ENCODE results near the gene ABCD3. TPM values are rescaled to one million over a fixed set of nuclear protein-coding genes. Genes with fewer than 3 reads are reported as not detected.

Gene ABCD3
- total and polyA plus RNA-seq, 5 donors, result 24.4 to 62.0 (median 55.8) TPM

- intact Hi-C loops (cut with DNase I), result loop anchor here in 1 of 4 donors (10.0 kb wide), 1 partner anchor 418 kb away; no protein-coding TSS in a partner anchor
- H3K4me1 ChIP-seq (ENCODE audit: control insufficient read depth, insufficient read depth, low read length), result peaks cover 1% of the 10 kb centered on the region
- 61% methylated on average over 3 of the region's 3 CpGs for WGBS
- no peak overlapping the region for H3K27ac ChIP-seq (ENCODE audit: low read length)
- peak in 1 of 2 donors; percentile 41 for ATAC-seq
- DNase-seq, result no peak
- no peak overlapping the region for H3K4me3 ChIP-seq (ENCODE audit: low read length)
- H3K9me3 ChIP-seq (ENCODE audit: control insufficient read depth, low read length), result no peaks in the 10 kb centered on the region
- H3K27me3 ChIP-seq (ENCODE audit: control insufficient read depth, insufficient read depth), result no peaks in the 10 kb centered on the region
Measured at GRCh38 chr1:94463056-94463764, 45.0 kb downstream of the ABCD3 start.

- 43% methylated on average over 3 of the region's 3 CpGs for WGBS
- DNase-seq (no peak), ATAC-seq (peak; percentile 54 to 83)
- Histone ChIP-seq H3K9me3 (ENCODE audit: control insufficient read depth, low read length) (no peaks in the 10 kb centered on the region), H3K4me1 (ENCODE audit: control insufficient read depth, insufficient read depth, low read length) (peaks cover 1% of the 10 kb centered on the region), H3K27me3 (ENCODE audit: control insufficient read depth, insufficient read depth) (no peaks in the 10 kb centered on the region), H3K27ac (ENCODE audit: low read length) (no peak overlapping the region), H3K4me3 (ENCODE audit: low read length) (no peak overlapping the region)
- intact Hi-C loops (cut with DNase I), result loop anchor here in 1 of 4 donors (10.0 kb wide), 1 partner anchor 419 kb away; no protein-coding TSS in a partner anchor
Measured at GRCh38 chr1:94463765-94464330, 45.7 kb downstream of the ABCD3 start.

GRCh38 chr1:94468708-94469107 is 50.5 kb downstream of the ABCD3 start:
- H3K27ac ChIP-seq (ENCODE audit: low read length), result no peak overlapping the region
- DNase-seq (no peak), ATAC-seq (no peak)
- H3K9me3 ChIP-seq (ENCODE audit: control insufficient read depth, low read length), result no peaks in the 10 kb centered on the region
- intact Hi-C loops (cut with DNase I), result loop anchor here in 1 of 4 donors (10.0 kb wide), 1 partner anchor 424 kb away; no protein-coding TSS in a partner anchor
- H3K4me1 ChIP-seq (ENCODE audit: control insufficient read depth, insufficient read depth, low read length), result no peaks in the 10 kb centered on the region
- H3K4me3 ChIP-seq (ENCODE audit: low read length), result no peak overlapping the region
- H3K27me3 ChIP-seq (ENCODE audit: control insufficient read depth, insufficient read depth), result no peaks in the 10 kb centered on the region

- Histone ChIP-seq H3K4me1 (ENCODE audit: control insufficient read depth, insufficient read depth, low read length) (no peaks in the 10 kb centered on the region), H3K27ac (ENCODE audit: low read length) (no peak overlapping the region), H3K4me3 (ENCODE audit: low read length) (no peak overlapping the region), H3K27me3 (ENCODE audit: control insufficient read depth, insufficient read depth) (no peaks in the 10 kb centered on the region), H3K9me3 (ENCODE audit: control insufficient read depth, low read length) (no peaks in the 10 kb centered on the region)
- ATAC-seq (no peak), DNase-seq (no peak)
- WGBS, result 85% methylated on average over 2 of the region's 2 CpGs
- intact Hi-C loops (cut with DNase I), result no loop called here
Measured at GRCh38 chr1:94471271-94471670, 53.1 kb downstream of the ABCD3 start.

- H3K4me1 ChIP-seq (ENCODE audit: control insufficient read depth, insufficient read depth, low read length), result no peaks in the 10 kb centered on the region
- intact Hi-C loops (cut with DNase I), result no loop called here
- H3K9me3 ChIP-seq (ENCODE audit: control insufficient read depth, low read length), result no peaks in the 10 kb centered on the region
- ATAC-seq, result no peak
- DNase-seq, result no peak
- no peak overlapping the region for H3K4me3 ChIP-seq (ENCODE audit: low read length)
- no peak overlapping the region for H3K27ac ChIP-seq (ENCODE audit: low read length)
- no peaks in the 10 kb centered on the region for H3K27me3 ChIP-seq (ENCODE audit: control insufficient read depth, insufficient read depth)
Measured at GRCh38 chr1:94475232-94475631, 57.0 kb downstream of the ABCD3 start.

- no peaks in the 10 kb centered on the region for H3K9me3 ChIP-seq (ENCODE audit: control insufficient read depth, low read length)
- H3K27me3 ChIP-seq (ENCODE audit: control insufficient read depth, insufficient read depth), result no peaks in the 10 kb centered on the region
- intact Hi-C loops (cut with DNase I), result loop anchor here in 2 of 4 donors (5.0 to 10.0 kb wide), 2 partner anchors 325 to 328 kb away; no protein-coding TSS in a partner anchor
- no peaks in the 10 kb centered on the region for H3K4me1 ChIP-seq (ENCODE audit: control insufficient read depth, insufficient read depth, low read length)
- ATAC-seq, result no peak
- no peak overlapping the region for H3K27ac ChIP-seq (ENCODE audit: low read length)
- no peak for DNase-seq
- WGBS, result 82% methylated on average over 3 of the region's 3 CpGs
- no peak overlapping the region for H3K4me3 ChIP-seq (ENCODE audit: low read length)
Measured at GRCh38 chr1:94479682-94480081, 61.5 kb downstream of the ABCD3 start.

- Histone ChIP-seq H3K27me3 (ENCODE audit: control insufficient read depth, insufficient read depth) (no peaks in the 10 kb centered on the region), H3K27ac (ENCODE audit: low read length) (no peak overlapping the region), H3K4me1 (ENCODE audit: control insufficient read depth, insufficient read depth, low read length) (no peaks in the 10 kb centered on the region), H3K4me3 (ENCODE audit: low read length) (no peak overlapping the region), H3K9me3 (ENCODE audit: control insufficient read depth, low read length) (no peaks in the 10 kb centered on the region)
- WGBS, result 9% methylated on average over 4 of the region's 4 CpGs
- peak in 2 of 3 donors; percentile 13 to 42 for DNase-seq
- ATAC-seq, result peak; percentile 85 to 87
- intact Hi-C loops (cut with DNase I), result loop anchor here in 2 of 4 donors (5.0 to 10.0 kb wide), 2 partner anchors 323 to 326 kb away; no protein-coding TSS in a partner anchor
Measured at GRCh38 chr1:94481473-94481933, 63.3 kb downstream of the ABCD3 start.

GRCh38 chr1:94486990-94487389 is 68.8 kb downstream of the ABCD3 start:
- Histone ChIP-seq H3K27ac (ENCODE audit: low read length) (no peak overlapping the region), H3K4me1 (ENCODE audit: control insufficient read depth, insufficient read depth, low read length) (no peaks in the 10 kb centered on the region), H3K9me3 (ENCODE audit: control insufficient read depth, low read length) (no peaks in the 10 kb centered on the region), H3K27me3 (ENCODE audit: control insufficient read depth, insufficient read depth) (no peaks in the 10 kb centered on the region), H3K4me3 (ENCODE audit: low read length) (no peak overlapping the region)
- WGBS, result 77% methylated on average over 5 of the region's 5 CpGs
- DNase-seq (no peak), ATAC-seq (no peak)
- intact Hi-C loops (cut with DNase I), result loop anchor here in 1 of 4 donors (10.0 kb wide), 1 partner anchor 318 kb away; no protein-coding TSS in a partner anchor

- DNase-seq, result no peak
- WGBS, result 57% methylated on average over 2 of the region's 2 CpGs
- no peaks in the 10 kb centered on the region for H3K4me1 ChIP-seq (ENCODE audit: control insufficient read depth, insufficient read depth, low read length)
- no peak overlapping the region for H3K4me3 ChIP-seq (ENCODE audit: low read length)
- H3K9me3 ChIP-seq (ENCODE audit: control insufficient read depth, low read length), result no peaks in the 10 kb centered on the region
- no peak overlapping the region for H3K27ac ChIP-seq (ENCODE audit: low read length)
- intact Hi-C loops (cut with DNase I), result no loop called here
- ATAC-seq, result no peak
- H3K27me3 ChIP-seq (ENCODE audit: control insufficient read depth, insufficient read depth), result no peaks in the 10 kb centered on the region
Measured at GRCh38 chr1:94490556-94490955, 72.4 kb downstream of the ABCD3 start.

- no peaks in the 10 kb centered on the region for H3K9me3 ChIP-seq (ENCODE audit: control insufficient read depth, low read length)
- ATAC-seq (no peak), DNase-seq (no peak)
- 83% methylated on average over 2 of the region's 2 CpGs for WGBS
- H3K4me3 ChIP-seq (ENCODE audit: low read length), result no peak overlapping the region
- intact Hi-C loops (cut with DNase I), result no loop called here
- no peak overlapping the region for H3K27ac ChIP-seq (ENCODE audit: low read length)
- H3K27me3 ChIP-seq (ENCODE audit: control insufficient read depth, insufficient read depth), result no peaks in the 10 kb centered on the region
- no peaks in the 10 kb centered on the region for H3K4me1 ChIP-seq (ENCODE audit: control insufficient read depth, insufficient read depth, low read length)
Measured at GRCh38 chr1:94496076-94496755, 78.0 kb downstream of the ABCD3 start.

- H3K4me1 ChIP-seq (ENCODE audit: control insufficient read depth, insufficient read depth, low read length), result peaks cover 2% of the 10 kb centered on the region
- no peak overlapping the region for H3K4me3 ChIP-seq (ENCODE audit: low read length)
- no peaks in the 10 kb centered on the region for H3K27me3 ChIP-seq (ENCODE audit: control insufficient read depth, insufficient read depth)
- no peaks in the 10 kb centered on the region for H3K9me3 ChIP-seq (ENCODE audit: control insufficient read depth, low read length)
- no peak overlapping the region for H3K27ac ChIP-seq (ENCODE audit: low read length)
- ATAC-seq (no peak), DNase-seq (no peak)
- intact Hi-C loops (cut with DNase I), result no loop called here
- WGBS, result 89% methylated on average over 2 of the region's 2 CpGs
Measured at GRCh38 chr1:94501426-94501825, 83.2 kb downstream of the ABCD3 start.

All from right cardiac atrium (tissue), 5 donors.